ENCODE measurements around the gene CUL4A.
A peak's percentile ranks its signal among the peaks of the same experiment; 100 is the strongest.
"Not testable (repeated sequence)": the region's sequence is repeated elsewhere in the genome, so short reads cannot be mapped to it uniquely, and the experiment has no call there.

The CUL4A gene

DNA sequence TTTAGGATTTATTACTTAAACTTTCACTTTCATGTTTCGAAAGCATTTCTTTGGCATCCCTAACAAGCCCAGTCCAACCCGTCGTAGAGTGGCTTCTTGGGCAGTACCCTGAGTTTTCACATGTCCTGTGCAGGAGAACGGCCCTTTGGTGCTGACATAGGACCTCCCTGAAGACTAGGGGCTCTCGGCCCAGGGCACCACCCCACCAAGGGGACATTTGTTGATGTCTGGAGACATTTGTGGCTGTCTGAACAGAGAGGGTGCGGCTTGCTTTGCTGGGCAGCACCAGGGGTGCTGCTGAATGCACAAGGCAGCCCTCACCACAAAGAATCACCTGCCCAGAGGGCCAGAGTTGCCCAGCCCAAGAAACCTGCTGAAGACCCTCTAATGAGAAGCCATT, 30.6 kb downstream of the CUL4A start:
- DNase-seq, result no peak

GRCh38 chr13:113241623-113242022, 32.2 kb downstream of the CUL4A start:
- not testable (repeated sequence) for DNase-seq

DNA sequence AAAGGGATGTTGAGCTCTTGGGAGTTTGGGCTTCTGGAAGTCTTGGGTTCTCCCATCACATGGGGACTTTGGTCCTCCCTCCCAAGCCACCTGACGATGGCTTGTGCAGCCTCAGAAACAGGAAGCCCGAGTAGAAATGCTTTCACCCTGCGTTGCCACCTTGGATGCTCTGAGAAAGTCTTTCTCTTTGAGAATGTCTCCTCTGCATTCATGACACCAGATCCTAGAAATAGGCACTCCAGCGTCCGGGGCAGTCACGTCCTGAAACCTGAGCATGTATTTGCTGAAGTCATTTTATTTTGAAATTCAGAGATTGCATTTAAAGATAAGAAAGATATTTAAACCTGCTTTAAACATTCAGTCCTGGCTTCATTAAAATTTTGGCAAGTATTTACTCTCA, 34.4 kb downstream of the CUL4A start:
- no peak for DNase-seq

- no peak for DNase-seq
Measured at GRCh38 chr13:113245849-113246796, 36.7 kb downstream of the CUL4A start.

- DNase-seq, result no peak
Measured at GRCh38 chr13:113252516-113253095, 43.2 kb downstream of the CUL4A start.

DNA sequence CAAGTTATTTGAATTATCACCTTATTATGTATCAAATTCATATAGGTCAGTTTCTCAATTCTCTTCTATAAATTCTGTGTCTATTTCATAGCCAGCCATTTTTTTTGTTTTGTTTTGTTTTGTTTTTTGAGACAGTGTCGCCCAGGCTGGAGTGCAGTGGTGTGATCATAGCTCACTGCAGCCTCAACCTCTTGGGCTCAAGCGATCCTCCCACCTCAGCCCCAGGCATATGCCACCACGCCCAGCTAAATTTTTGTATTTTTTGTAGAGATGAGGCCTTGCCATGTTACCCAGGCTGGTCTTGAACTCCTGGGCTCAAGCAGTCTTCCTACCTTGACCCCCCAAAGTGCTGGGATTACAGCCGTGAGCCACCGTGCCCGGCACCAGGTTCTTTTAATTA, 48.5 kb downstream of the CUL4A start:
- DNase-seq, result not testable (repeated sequence)

GRCh38 chr13:113258321-113259054, 49.1 kb downstream of the CUL4A start:
- DNase-seq, result no peak

DNA sequence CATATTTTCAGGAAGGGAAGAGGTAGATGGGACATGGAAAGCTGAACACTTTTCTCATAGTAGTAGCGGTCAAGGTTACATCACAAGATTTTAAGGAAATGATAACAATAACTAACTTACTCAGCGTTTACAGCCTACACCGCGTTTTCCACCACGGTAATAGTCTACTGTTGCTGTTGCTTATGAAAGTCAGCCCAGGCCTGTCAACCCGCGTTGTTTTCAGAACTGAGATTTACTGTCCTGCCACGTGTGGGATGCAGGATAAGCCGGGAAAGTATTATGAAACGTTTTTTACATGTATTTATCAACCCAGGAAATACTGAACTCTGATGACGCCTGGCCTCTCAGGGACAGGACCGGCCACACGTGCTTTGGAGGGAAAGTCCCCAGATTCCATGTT, 51.6 kb downstream of the CUL4A start:
- DNase-seq, result no peak

GRCh38 chr13:113263016-113263415, 53.6 kb downstream of the CUL4A start:
- DNase-seq, result not testable (repeated sequence)

DNA sequence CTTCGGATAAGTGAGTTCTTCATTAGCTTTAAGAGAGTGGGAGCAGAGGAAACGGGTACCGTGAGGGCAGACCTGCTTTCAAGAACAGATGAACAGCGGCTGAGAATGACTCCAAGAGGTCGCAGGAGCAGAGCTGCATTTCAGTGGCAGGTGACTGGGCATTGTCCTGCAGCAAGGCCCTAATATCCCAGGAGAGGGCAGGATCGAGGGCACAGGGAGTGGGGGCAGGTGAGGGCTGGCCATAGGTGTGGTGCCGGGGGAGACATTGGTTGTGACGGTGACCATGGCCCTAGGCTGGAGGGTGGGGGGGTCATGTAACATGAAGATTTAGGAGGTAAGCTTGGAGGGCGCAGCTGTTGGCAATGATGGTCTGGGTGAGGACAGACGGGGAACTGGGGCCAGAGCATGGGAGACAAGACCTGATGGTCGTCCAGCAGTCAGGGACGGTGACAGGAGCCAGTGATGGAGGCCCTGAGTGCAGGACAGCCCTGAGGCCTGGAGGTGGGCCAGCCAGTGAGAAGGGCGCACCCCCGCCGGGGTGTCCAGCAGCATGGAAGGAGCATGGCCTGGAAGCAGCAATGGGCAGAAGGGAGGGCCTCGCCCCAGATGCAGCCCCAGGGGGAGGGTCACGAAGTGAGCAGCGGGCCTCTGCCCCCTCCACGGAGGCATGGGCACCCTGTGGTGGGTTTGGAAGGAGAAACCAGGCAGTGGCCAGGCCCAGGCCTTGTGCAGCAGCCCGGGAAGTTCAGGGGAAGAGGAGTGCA, 58.4 kb downstream of the CUL4A start:
- DNase-seq, result no peak

GRCh38 chr13:113272031-113272430, 62.6 kb downstream of the CUL4A start:
- no peak for DNase-seq

- no peak for DNase-seq
Measured at GRCh38 chr13:113272701-113273181, 63.3 kb downstream of the CUL4A start.

DNA sequence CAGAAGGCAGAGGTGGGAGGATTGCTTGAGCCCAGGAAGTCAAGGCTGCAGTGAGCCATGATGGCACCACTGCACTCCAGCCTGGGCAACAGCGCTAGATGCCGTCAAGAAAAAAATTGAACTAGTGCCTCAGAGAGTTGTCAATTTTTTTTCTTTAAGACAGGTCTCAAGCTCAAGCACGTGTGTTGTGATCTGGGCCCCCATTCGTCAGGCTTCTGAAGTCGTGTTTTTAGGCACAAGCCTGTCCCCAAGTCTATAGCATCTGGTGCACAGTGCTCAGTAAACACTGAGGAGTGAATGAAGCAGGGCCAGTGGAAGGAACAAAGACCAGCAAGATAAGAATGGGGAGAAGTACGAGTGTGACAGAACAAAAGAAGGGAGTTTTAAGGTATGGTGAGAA, 63.9 kb downstream of the CUL4A start:
- no peak for DNase-seq

DNA sequence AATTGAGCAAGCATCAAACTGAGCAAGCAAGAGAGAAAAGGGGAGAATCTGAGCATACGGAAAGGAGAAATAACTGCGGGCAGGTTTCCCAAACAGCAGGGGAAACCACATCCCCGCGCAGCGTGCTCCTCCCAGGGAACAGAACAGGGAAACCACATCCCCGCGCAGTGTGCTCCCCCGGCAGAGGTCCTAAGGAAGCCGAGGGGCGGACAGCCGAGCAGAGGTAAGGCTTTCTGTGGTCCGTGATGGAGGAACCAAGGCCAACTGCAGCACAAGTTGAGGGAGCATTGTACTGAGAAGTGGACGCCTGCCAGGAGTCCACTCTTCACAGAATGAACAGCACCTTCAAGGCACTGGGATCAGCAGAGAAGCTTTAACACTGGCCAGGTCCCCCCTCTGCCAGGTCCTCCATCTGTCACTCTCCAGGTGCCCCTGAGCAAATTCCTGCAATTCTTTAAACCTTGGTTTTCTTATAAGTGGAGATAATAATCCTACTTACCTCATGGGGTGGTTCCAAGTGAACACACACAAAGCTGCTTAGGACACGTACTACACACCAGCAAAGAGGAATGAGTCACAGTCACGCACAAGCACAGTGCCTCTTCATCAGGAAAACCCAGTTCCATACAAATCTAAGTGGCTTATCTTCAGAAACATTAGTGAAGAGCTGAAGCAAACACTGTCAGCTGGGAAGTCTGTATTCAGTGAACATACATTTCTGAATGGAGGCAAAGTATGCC, 64.6 kb downstream of the CUL4A start:
- no peak for DNase-seq

DNA sequence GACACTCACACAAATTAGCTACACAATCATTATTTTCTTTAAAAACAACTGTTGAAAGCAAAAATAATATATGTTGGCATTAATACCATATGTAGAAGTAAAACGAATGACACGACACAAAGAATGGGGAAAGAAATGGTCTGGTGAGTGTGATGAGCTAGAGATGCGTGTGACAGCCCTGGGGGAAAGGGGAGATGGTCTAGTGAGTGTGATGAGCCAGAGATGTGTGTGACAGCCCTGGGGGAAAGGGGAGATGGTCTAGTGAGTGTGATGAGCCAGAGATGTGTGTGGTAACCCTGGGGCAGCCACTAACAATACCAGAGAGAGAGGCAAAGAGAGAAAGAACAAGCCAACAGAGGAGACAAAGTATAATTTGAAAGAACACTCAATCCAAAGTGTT, 65.3 kb downstream of the CUL4A start:
- no peak for DNase-seq

GRCh38 chr13:113275387-113275786, 66.0 kb downstream of the CUL4A start:
- DNase-seq, result peak in 1 of 2 experiments; percentile 37

GRCh38 chr13:113280126-113280525, 70.7 kb downstream of the CUL4A start:
- DNase-seq, result no peak

DNA sequence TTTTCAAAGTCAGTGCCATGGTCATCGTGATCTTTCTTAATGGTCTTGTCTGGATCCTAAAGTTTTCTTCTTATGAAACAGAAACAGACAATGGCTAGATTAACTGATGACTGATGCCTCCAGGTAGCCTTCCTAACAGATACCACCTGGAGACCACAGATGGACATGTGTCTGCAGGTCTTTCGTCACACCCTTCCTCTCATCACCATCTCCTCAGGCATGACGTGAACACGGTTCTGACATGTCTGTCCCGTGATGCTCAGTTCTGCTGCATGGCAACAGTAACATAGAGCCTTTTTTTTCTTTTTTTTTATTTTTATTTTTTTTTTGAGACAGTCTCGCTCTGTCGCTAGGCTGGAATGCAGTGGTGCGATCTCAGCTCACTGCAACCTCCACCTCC, 74.5 kb downstream of the CUL4A start:
- DNase-seq, result no peak

DNA sequence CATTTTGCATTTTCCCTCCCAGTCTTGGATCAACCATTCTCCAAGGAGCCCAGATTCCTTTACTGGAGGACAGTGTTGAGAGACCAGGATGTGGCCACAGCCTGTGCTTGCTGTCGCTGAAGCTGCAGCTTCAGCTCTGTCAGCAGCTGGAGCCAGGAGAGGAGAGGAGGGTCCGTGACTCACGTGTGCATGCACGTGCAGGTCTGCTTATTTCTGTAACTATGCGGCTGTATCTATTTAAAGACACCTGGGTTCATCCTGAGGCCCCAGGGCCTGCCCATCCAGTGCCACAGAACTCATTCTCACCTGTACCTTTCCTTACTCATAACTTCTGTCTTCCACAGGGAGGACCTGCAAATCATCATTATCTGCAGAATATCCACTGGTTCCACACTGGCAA, 79.5 kb downstream of the CUL4A start:
- DNase-seq, result no peak

DNA sequence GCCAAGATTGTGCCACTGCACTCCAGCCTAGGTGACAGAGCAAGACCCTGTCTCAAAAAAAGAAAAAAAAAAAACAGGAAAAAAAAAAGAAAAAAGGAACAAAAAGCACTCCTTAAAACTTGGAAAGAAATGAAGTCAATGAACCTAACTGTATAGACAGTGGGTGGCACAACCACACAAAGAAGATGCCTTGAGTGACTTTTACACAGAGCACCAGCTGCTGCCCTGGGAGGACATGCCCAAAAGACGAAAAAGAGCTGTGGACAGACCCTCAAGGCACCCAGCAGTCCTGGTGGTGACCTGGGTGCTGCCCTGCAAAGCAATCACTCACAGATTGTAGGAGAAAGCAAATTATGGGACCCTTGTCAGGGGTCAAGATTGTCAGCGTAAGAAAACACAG, 81.7 kb downstream of the CUL4A start:
- DNase-seq, result no peak

DNA sequence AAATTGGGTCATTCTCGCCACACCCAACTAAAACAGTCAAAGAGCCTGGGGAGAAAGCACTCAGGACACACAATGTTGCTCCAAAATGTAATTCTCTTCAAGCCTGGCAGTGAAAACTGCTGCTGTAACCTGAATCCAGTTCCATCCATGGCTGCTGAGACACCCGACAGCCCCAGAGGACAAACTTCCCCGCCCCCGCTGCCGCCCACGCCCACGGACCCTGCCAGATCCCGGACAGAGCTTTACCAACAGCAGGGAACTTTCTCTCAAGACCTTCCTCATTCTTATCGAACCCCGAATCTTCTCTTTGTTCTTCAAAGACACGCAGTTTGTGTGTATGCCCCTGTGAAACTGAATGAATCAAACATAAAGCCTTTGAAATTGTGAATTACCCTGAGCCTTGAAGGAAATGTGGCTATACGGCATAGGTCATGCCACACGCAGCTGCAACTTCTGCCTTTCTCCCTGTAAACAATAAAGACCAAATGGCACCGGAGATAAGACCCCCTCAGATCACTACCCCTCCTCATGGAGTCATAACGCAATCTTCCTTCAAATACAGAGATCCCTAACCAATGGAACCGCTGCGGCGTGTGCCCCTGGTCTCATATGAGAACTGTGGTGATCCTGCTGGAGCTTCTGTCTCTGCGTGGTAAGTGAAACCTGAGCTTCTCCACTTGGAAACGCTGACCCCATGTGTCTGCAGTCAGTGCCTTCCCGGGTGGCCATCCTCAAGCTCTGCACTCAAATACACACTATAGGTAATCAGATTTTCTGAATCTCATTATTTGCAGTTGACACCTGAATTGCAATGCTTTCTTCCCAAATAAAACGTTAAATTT, 82.8 kb downstream of the CUL4A start:
- DNase-seq, result peak in 1 of 2 experiments; percentile 24
